Stimulated activated CD8-positive, alpha-beta memory T cell treated with anti-CD3 and anti-CD28 coated beads, Interleukin-15, amount 100 ng/mL, for 24 hours (primary cell): Measurements from ENCODE around the gene HOTAIR.

ENCODE experiments used
- DNase-seq: peaks from one replicate; pipeline ENCODE4 v3.0.0-alpha.2; 2020; ENCODE audit warnings: low read depth

Gene HOTAIR

GRCh38 chr12:54000116-54001114 is 25.7 kb upstream of the HOTAIR start, which contains the start of gene HOXC9:
TSS of gene HOXC9 (plus strand) at chr12:54000161. CDS start at chr12:54000189, 28 bp downstream.
- no peak for DNase-seq

- no peak for DNase-seq
These were observed 24.9 kb upstream of the HOTAIR start for GRCh38 chr12:53999559-54000115.

GRCh38 chr12:53998900-53999236 is 24.1 kb upstream of the HOTAIR start:
- DNase-seq = no peak

- no peak for DNase-seq
These were observed 23.6 kb upstream of the HOTAIR start for GRCh38 chr12:53998110-53998899.

GRCh38 chr12:53997204-53998109 is 22.7 kb upstream of the HOTAIR start:
- no peak for DNase-seq

GRCh38 chr12:53996240-53997203 is 21.8 kb upstream of the HOTAIR start:
- no peak for DNase-seq

GRCh38 chr12:53995378-53996239 is 20.9 kb upstream of the HOTAIR start:
- DNase-seq = no peak

- no peak for DNase-seq
These were observed 20.2 kb upstream of the HOTAIR start for GRCh38 chr12:53995002-53995377.

- DNase-seq = no peak
These were observed 19.7 kb upstream of the HOTAIR start for GRCh38 chr12:53994264-53995001.

- no peak for DNase-seq
These were observed 19.2 kb upstream of the HOTAIR start for GRCh38 chr12:53994009-53994263.

GRCh38 chr12:53993162-53994008 is 18.6 kb upstream of the HOTAIR start:
- no peak for DNase-seq

- no peak for DNase-seq
These were observed 17.7 kb upstream of the HOTAIR start for GRCh38 chr12:53992377-53992889.

- no peak for DNase-seq
These were observed 16.3 kb upstream of the HOTAIR start for GRCh38 chr12:53991077-53991460.

GRCh38 chr12:53990311-53991076 is 15.7 kb upstream of the HOTAIR start:
- DNase-seq = no peak

GRCh38 chr12:53989227-53990113 is 14.7 kb upstream of the HOTAIR start:
- no peak for DNase-seq
